Activated effector memory CD4-positive, alpha-beta T cell treated with anti-CD3 and anti-CD28 coated beads, Interleukin-2, amount 50 U/mL, for 16 hours (primary cell): Measurements from ENCODE around the gene SYNC.
"Not testable (repeated sequence)": the region's sequence is repeated elsewhere in the genome, so short reads cannot be mapped to it uniquely, and the experiment has no call there.

Source experiments
- DNase-seq: peaks from one replicate; pipeline ENCODE4 v3.0.0-alpha.2; 2020

Gene SYNC

GRCh38 chr1:32635508-32636277, 66.9 kb downstream of the SYNC start:
- DNase-seq = no peak

- no peak for DNase-seq
These were observed 69.7 kb downstream of the SYNC start for GRCh38 chr1:32632829-32633228.

- not testable (repeated sequence) for DNase-seq
These were observed 72.4 kb downstream of the SYNC start for GRCh38 chr1:32630173-32630572.
